PC-3 (cell line): ENCODE data around the gene HNRNPD. TPM values are rescaled to one million over a fixed set of nuclear protein-coding genes. Genes with fewer than 3 reads are reported as not detected.

Source experiments
- ATAC-seq: fragments of 200-7000 bp; cut with Tn5 transposase; 2 replicates; pipeline ENCODE4 v1.9.1; 2020; ENCODE audit warnings: mild to moderate bottlenecking, moderate library complexity
- BruUV-seq: library from RNA; stranded (reverse); fragments of 400-500 nt; replicated peaks from 2 replicates; lab custom pipeline; 2021; lab: Mats Ljungman, UMichigan
- CTCF ChIA-PET: fragments of 300-600 bp; sonication (Branson Sonifier 250); formaldehyde crosslinking; loops from one replicate; lab custom pipeline; 2022; ENCODE audit warnings: antibody characterized with exemption; lab: Charles Lee
- POLR2A ChIA-PET: fragments of 300-600 bp; sonication (Branson Sonifier 250); formaldehyde crosslinking; loops from one replicate; lab custom pipeline; 2022; ENCODE audit warnings: antibody characterized with exemption; ENCODE audit not compliant: unreplicated experiment; lab: Charles Lee
- DNase-seq: peaks from one replicate; pipeline ENCODE4 v3.0.0-alpha.2; 2015
- H2AFZ ChIP-seq: fragments of 300-600 bp; sonication (generic); 2 replicates; pipeline ENCODE4 v1.6.0; 2016; ENCODE audit warnings: antibody characterized with exemption, low read length
- H3F3A ChIP-seq: fragments of 300-600 bp; sonication (generic); one replicate; pipeline ENCODE4 v1.6.0; 2017; ENCODE audit warnings: antibody characterized with exemption, low read length, control low read depth, mild to moderate bottlenecking; ENCODE audit not compliant: unreplicated experiment
- H3K27ac ChIP-seq: fragments of 300-600 bp; sonication (generic); 2 replicates; pipeline ENCODE4 v1.5.1; 2016; ENCODE audit warnings: mild to moderate bottlenecking, low read length
- H3K27me3 ChIP-seq: fragments of 300-600 bp; sonication (generic); 2 replicates; pipeline ENCODE4 v1.6.1; 2016; ENCODE audit warnings: low read length, mixed read lengths
- H3K36me3 ChIP-seq: fragments of 300-600 bp; sonication (generic); 2 replicates; pipeline ENCODE4 v1.6.1; 2016; ENCODE audit warnings: low read depth, mixed run types, low read length, mixed read lengths
- H3K4me1 ChIP-seq: fragments of 300-600 bp; sonication (generic); 2 replicates; pipeline ENCODE4 v1.5.1; 2016; ENCODE audit warnings: low read length; ENCODE audit not compliant: insufficient read depth
- H3K4me2 ChIP-seq: fragments of 300-600 bp; sonication (generic); 2 replicates; pipeline ENCODE4 v1.6.0; 2016; ENCODE audit warnings: low read length
- H3K4me3 ChIP-seq: fragments of 300-600 bp; sonication (generic); 2 replicates; pipeline ENCODE4 v1.5.1; 2016; ENCODE audit warnings: mild to moderate bottlenecking, low read length, mixed read lengths
- H3K79me2 ChIP-seq: fragments of 300-600 bp; sonication (generic); 2 replicates; pipeline ENCODE4 v1.6.1; 2017; ENCODE audit warnings: low read length, mixed read lengths
- H3K9ac ChIP-seq: fragments of 300-600 bp; sonication (generic); 2 replicates; pipeline ENCODE4 v1.6.0; 2016; ENCODE audit warnings: mild to moderate bottlenecking, low read length
- H3K9me2 ChIP-seq: fragments of 300-600 bp; sonication (generic); replicated peaks from 2 replicates; pipeline ENCODE4 v1.6.1; 2016; ENCODE audit warnings: mixed run types, low read length, mixed read lengths
- H3K9me3 ChIP-seq: fragments of 300-600 bp; sonication (generic); 2 replicates; pipeline ENCODE4 v1.6.1; 2016; ENCODE audit warnings: low read length, mixed read lengths
- H4K20me1 ChIP-seq: fragments of 300-600 bp; sonication (generic); 2 replicates; pipeline ENCODE4 v1.6.1; 2016; ENCODE audit warnings: low read length, mixed read lengths
- CTCF ChIP-seq: fragments of 300-600 bp; sonication (generic); conservative IDR thresholded peaks from 2 replicates; pipeline ENCODE4 v1.5.1; 2017; ENCODE audit warnings: antibody characterized with exemption, low read depth, mild to moderate bottlenecking, low read length
- EZH2 ChIP-seq: fragments of 300-600 bp; sonication (generic); IDR thresholded peaks from one replicate; pipeline ENCODE4 v1.6.1; 2017; ENCODE audit warnings: antibody characterized with exemption, mild to moderate bottlenecking, low read length; ENCODE audit not compliant: unreplicated experiment
- EZH2phosphoT487 ChIP-seq: fragments of 300-600 bp; sonication (generic); IDR thresholded peaks from 2 replicates; pipeline ENCODE4 v1.6.1; 2018; ENCODE audit warnings: mild to moderate bottlenecking, antibody characterized with exemption, low read length, borderline replicate concordance
- intact Hi-C: fragments of 100-400 bp; cut with micrococcal nuclease; formaldehyde crosslinking; loops from 2 replicates; pipeline ENCODE4 v1.9.0; 2023
- total RNA-seq: library from RNA; depleted of rRNA; stranded (reverse); fragments of >200 nt; gene quantifications from 2 replicates; pipeline ENCODE4 v1.2.3, GENCODE V29; 2014

Gene HNRNPD
- total RNA-seq, 1 experiment from 2014 or later = 86.4 TPM

DNA sequence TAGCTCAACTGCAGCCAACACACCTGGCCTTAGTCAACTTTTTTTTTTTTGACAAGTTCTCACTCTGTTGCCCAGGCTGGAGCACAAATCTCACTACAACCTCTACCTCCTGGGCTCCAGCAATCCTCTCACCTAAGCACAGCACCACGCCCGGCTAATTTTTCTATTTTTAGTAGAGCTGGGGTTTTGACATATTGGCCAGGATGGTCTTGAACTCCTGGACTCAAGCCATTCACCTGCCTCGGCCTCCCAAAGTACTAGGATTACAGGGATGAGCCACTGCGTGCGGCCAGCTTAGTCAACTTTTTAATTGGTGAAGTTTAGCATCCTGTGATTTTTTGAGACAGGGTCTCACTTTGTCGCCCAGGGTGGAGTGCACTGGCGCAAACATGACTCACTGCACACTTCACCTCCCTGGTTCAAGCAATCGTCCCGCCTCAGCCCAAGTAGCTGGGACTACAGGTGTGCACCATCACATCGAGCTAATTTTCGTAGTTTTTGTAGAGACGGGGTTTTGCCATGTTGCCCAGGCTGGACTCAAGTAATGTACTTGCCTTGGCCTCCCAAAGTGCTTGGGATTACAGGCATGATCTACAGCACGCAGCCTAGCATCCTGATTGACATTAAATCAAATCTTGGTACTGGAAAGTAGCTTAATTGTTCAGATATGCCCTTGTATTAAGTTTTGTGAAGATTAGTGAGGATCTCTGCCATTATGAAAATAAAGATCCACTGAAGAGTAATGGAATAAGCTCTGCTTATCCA, 48.2 kb upstream of the HNRNPD start:
- intact Hi-C loops = loop anchor here (10.0 kb wide), 1 partner anchor 1397 kb away; no protein-coding TSS in a partner anchor
- POLR2A ChIA-PET = no interaction called here
- Histone ChIP-seq H3K9me2 (no peaks in the 10 kb centered on the region), H3K4me1 (peaks cover 40% of the 10 kb centered on the region), H4K20me1 (peaks cover 36% of the 10 kb centered on the region), H3K36me3 (peaks cover 31% of the 10 kb centered on the region), H3F3A (peaks cover 19% of the 10 kb centered on the region), H3K27ac (no peak overlapping the region), H3K9ac (no peak overlapping the region), H3K4me2 (no peak overlapping the region), H3K27me3 (no peaks in the 10 kb centered on the region), H3K4me3 (no peak overlapping the region), H3K9me3 (no peaks in the 10 kb centered on the region), H3K79me2 (peaks cover 24% of the 10 kb centered on the region), H2AFZ (no peak overlapping the region)
- no TSS peak for BruUV-seq
- CTCF ChIA-PET = no interaction called here
- TF ChIP-seq CTCF (no peak), EZH2phosphoT487 (no peak), EZH2 (no peak)
- no peak for ATAC-seq
- no peak for DNase-seq

DNA sequence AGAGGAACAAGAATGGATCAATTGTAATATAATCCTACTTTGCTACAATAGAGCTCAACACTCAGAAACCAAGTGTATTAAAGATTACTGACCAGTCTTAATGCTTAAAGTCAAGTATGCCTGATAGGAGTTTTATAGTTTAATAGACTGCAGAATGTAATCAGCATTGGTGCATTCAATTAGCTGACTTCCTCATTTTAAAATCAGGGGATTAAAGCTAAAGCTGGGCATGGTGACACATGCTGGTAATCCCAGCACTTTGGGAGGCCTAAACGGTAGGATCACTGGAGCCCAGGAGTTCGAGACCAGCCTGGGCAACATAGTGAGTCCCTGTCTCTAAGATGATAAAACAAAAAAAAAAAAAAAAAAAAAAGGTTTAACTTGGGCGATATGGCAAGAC, 45.7 kb upstream of the HNRNPD start:
- no peak for ATAC-seq
- POLR2A ChIA-PET = interaction anchor here (0.6 kb wide), 1 partner anchor 134 kb away, joined by 6 read pairs; no protein-coding TSS in a partner anchor

More for the DNA sequence above, 45.7 kb upstream of the HNRNPD start:
- Histone ChIP-seq H4K20me1 (peaks cover 11% of the 10 kb centered on the region), H3K27me3 (no peaks in the 10 kb centered on the region), H3K4me3 (no peak overlapping the region), H2AFZ (no peak overlapping the region), H3K27ac (no peak overlapping the region), H3K79me2 (no peaks in the 10 kb centered on the region), H3K9ac (no peak overlapping the region), H3K4me1 (peaks cover 18% of the 10 kb centered on the region), H3K9me3 (no peaks in the 10 kb centered on the region), H3F3A (peaks cover 3% of the 10 kb centered on the region), H3K36me3 (peaks cover 5% of the 10 kb centered on the region), H3K4me2 (no peak overlapping the region), H3K9me2 (no peaks in the 10 kb centered on the region)
- no TSS peak for BruUV-seq
- CTCF ChIA-PET = interaction anchor here (0.6 kb wide), 1 partner anchor 22 kb away, joined by 5 read pairs; no protein-coding TSS in a partner anchor
- no peak for TF ChIP-seq EZH2
- TF ChIP-seq EZH2phosphoT487 = no peak
- TF ChIP-seq CTCF = no peak
- intact Hi-C loops = no loop called here
- DNase-seq = no peak
